ENCODE results near the gene DOCK8.

- TF ChIP-seq CTCF (IDR thresholded peaks at IDR 0.05) (no peak), POLR2A (IDR thresholded peaks at IDR 0.05) (no peak)
These were observed 159.1 kb downstream of the DOCK8 start for GRCh38 chr9:373759-374206.
